K562 (cell line): Measurements from ENCODE around the gene PRR29. TPM values are rescaled to one million over a fixed set of nuclear protein-coding genes. Genes with fewer than 3 reads are reported as not detected.

Experiments
- CHD2 ChIP-seq: IDR thresholded peaks from 2 replicates; pipeline ENCODE4 v1.6.1; 2011; ENCODE audit warnings: low read depth, low read length
- FOXM1 ChIP-seq, 2 experiments: fragments of 450-650 bp in 1 of 2; sonication (generic) in 1 of 2; formaldehyde crosslinking in 1 of 2; IDR thresholded peaks; 2 replicates each; pipeline versions ENCODE4 v1.6.1 to v1.9.0; 2017 to 2022; ENCODE audit warnings: low read depth in 2 of 2, mild to moderate bottlenecking in 2 of 2, missing genetic modification reagents in 1 of 2, moderate library complexity in 1 of 2
- HDAC1 ChIP-seq, 2 experiments: fragments of 450-650 bp; IDR thresholded peaks; 2 replicates each; pipeline ENCODE4 v1.6.1; 2016 to 2017; ENCODE audit warnings: inconsistent platforms in 1 of 2, mild to moderate bottlenecking in 1 of 2, moderate library complexity in 1 of 2
- KDM4B ChIP-seq, 2 experiments: fragments of 450-650 bp in 1 of 2; sonication (generic) in 1 of 2; IDR thresholded peaks; 2 replicates each; pipeline ENCODE4 v1.6.1; 2016 to 2017; ENCODE audit warnings: borderline replicate concordance in 2 of 2, antibody characterized with exemption in 1 of 2, low read depth in 1 of 2, mild to moderate bottlenecking in 1 of 2
- SMC3 ChIP-seq: conservative IDR thresholded peaks from 2 replicates; pipeline ENCODE4 v1.6.1; 2011; ENCODE audit warnings: low read depth, low read length, improper control_type of control experiment; ENCODE audit not compliant: insufficient read depth
- TEAD4 ChIP-seq, 2 experiments: sonication (generic) in 1 of 2; formaldehyde crosslinking in 1 of 2; IDR thresholded peaks; 2 replicates each; pipeline versions ENCODE4 v1.6.1 to v1.8.0; 2012 to 2022; ENCODE audit warnings: borderline replicate concordance in 1 of 2, inconsistent platforms in 1 of 2, low read length in 1 of 2, mild to moderate bottlenecking in 1 of 2, missing genetic modification reagents in 1 of 2
- ZBTB34 ChIP-seq: fragments of 250-450 bp; sonication (Bioruptor Pico); IDR thresholded peaks from 2 replicates; pipeline ENCODE4 v1.8.0; 2021; ENCODE audit warnings: mild to moderate bottlenecking, moderate library complexity
- polyA plus RNA-seq, 8 experiments: library from polyadenylated mRNA; depleted of rRNA in 4 of 8; stranded (reverse) in 5 of 8; unstranded in 3 of 8; fragments of >200 nt; fragmentation: Nextera tagmentation in 2 of 8; fragmentation: Illumina TruSeq in 1 of 8; extraction: Ambion mirVana in 2 of 8; extraction: Trizol in 1 of 8; gene quantifications; 2 replicates each; pipeline versions ENCODE4 v1.2.1 to v1.2.3, GENCODE V29; 2011 to 2014; ENCODE audit warnings: inconsistent platforms in 1 of 8, missing spikeins in 1 of 8
- total RNA-seq, 7 experiments: library from RNA; depleted of rRNA in 6 of 7; stranded (reverse); fragments of >200 nt in 6 of 7; fragmentation: Illumina TruSeq in 2 of 7; extraction: Trizol in 2 of 7; gene quantifications; 2 replicates each; pipeline versions ENCODE4 v1.2.1 to v1.2.3, GENCODE V29; 2011 to 2021; ENCODE audit warnings: low replicate concordance in 1 of 7
- TF ChIP-seq, protein P1 (sequence below): fragments of 250-450 bp; sonication (Bioruptor Pico); IDR thresholded peaks from 2 replicates; pipeline ENCODE4 v1.4.0; 2020

The PRR29 gene
- total and polyA plus RNA-seq, 9 of the 15 experiments (the other 6 are each of a cell fraction or from before 2014, with no cell fraction given) = 0.08 to 0.58 (median 0.15) TPM; not detected in 5

GRCh38 chr17:63986821-63987220, 11.3 kb upstream of the PRR29 start (continued):
- TF ChIP-seq, protein P1, sequence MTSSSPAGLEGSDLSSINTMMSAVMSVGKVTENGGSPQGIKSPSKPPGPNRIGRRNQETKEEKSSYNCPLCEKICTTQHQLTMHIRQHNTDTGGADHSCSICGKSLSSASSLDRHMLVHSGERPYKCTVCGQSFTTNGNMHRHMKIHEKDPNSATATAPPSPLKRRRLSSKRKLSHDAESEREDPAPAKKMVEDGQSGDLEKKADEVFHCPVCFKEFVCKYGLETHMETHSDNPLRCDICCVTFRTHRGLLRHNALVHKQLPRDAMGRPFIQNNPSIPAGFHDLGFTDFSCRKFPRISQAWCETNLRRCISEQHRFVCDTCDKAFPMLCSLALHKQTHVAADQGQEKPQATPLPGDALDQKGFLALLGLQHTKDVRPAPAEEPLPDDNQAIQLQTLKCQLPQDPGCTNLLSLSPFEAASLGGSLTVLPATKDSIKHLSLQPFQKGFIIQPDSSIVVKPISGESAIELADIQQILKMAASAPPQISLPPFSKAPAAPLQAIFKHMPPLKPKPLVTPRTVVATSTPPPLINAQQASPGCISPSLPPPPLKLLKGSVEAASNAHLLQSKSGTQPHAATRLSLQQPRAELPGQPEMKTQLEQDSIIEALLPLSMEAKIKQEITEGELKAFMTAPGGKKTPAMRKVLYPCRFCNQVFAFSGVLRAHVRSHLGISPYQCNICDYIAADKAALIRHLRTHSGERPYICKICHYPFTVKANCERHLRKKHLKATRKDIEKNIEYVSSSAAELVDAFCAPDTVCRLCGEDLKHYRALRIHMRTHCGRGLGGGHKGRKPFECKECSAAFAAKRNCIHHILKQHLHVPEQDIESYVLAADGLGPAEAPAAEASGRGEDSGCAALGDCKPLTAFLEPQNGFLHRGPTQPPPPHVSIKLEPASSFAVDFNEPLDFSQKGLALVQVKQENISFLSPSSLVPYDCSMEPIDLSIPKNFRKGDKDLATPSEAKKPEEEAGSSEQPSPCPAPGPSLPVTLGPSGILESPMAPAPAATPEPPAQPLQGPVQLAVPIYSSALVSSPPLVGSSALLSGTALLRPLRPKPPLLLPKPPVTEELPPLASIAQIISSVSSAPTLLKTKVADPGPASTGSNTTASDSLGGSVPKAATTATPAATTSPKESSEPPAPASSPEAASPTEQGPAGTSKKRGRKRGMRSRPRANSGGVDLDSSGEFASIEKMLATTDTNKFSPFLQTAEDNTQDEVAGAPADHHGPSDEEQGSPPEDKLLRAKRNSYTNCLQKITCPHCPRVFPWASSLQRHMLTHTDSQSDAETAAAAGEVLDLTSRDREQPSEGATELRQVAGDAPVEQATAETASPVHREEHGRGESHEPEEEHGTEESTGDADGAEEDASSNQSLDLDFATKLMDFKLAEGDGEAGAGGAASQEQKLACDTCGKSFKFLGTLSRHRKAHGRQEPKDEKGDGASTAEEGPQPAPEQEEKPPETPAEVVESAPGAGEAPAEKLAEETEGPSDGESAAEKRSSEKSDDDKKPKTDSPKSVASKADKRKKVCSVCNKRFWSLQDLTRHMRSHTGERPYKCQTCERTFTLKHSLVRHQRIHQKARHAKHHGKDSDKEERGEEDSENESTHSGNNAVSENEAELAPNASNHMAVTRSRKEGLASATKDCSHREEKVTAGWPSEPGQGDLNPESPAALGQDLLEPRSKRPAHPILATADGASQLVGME = no peak
- TF ChIP-seq TEAD4 (IDR thresholded peaks at IDR 0.05; ENCODE audit: low read length) (no peak), TEAD4 (CRISPR knock-in tag; IDR thresholded peaks at IDR 0.05; ENCODE audit: borderline replicate concordance) (no peak), HDAC1 (IDR thresholded peaks at IDR 0.05) (no peak), FOXM1 (IDR thresholded peaks at IDR 0.05; ENCODE audit: low read depth) (no peak), FOXM1 (CRISPR knock-in tag; IDR thresholded peaks at IDR 0.05; ENCODE audit: low read depth) (no peak), SMC3 (no peak), CHD2 (no peak), ZBTB34 (CRISPR knock-in tag) (no peak), KDM4B (IDR thresholded peaks at IDR 0.05; ENCODE audit: borderline replicate concordance in 2 of 2, low read depth in 1 of 2) (no peak)
